Uterus (tissue), 4 donors: Measurements from ENCODE around the gene CPNE1. TPM values are rescaled to one million over a fixed set of nuclear protein-coding genes. Genes with fewer than 3 reads are reported as not detected.
"Not testable (repeated sequence)": the region's sequence is repeated elsewhere in the genome, so short reads cannot be mapped to it uniquely, and the experiment has no call there.

Experiments
- DNase-seq, 2 donors: peaks; one replicate each; pipeline ENCODE4 v3.0.0-alpha.2; 2019 to 2020
- H3K27ac ChIP-seq, 2 donors: fragments of 200-600 bp; sonication (generic); 1 replicate in 1 of 2; 2 replicates in 1 of 2; pipeline ENCODE4 v1.5.1; 2016 to 2018
- H3K27me3 ChIP-seq, 2 donors: fragments of 200-600 bp; sonication (generic); one replicate each; pipeline ENCODE4 v1.5.1; 2018 to 2019; ENCODE audit warnings: control low read depth in 1 of 2
- H3K36me3 ChIP-seq, 2 donors: fragments of 200-600 bp; sonication (generic); one replicate each; pipeline ENCODE4 v1.5.1; 2019; ENCODE audit warnings: control low read depth in 1 of 2
- H3K4me1 ChIP-seq, 2 donors: fragments of 200-600 bp; sonication (generic); one replicate each; pipeline ENCODE4 v1.5.1; 2018 to 2019; ENCODE audit warnings: control low read depth in 1 of 2
- H3K4me3 ChIP-seq, 2 donors: fragments of 200-600 bp; sonication (generic); 1 replicate in 1 of 2; 2 replicates in 1 of 2; pipeline ENCODE4 v1.5.1; 2018 to 2019; ENCODE audit warnings: mild to moderate bottlenecking in 1 of 2
- H3K9me3 ChIP-seq, 2 donors: fragments of 200-600 bp; sonication (generic); one replicate each; pipeline ENCODE4 v1.5.1; 2019; ENCODE audit warnings: control low read depth in 1 of 2
- POLR2A ChIP-seq, 2 donors: fragments of 450-650 bp; IDR thresholded peaks; one replicate each; pipeline ENCODE4 v1.6.1; 2016; ENCODE audit warnings: antibody characterized with exemption in 2 of 2, mild to moderate bottlenecking in 1 of 2, moderate library complexity in 1 of 2
- intact Hi-C: fragments of 100-400 bp; cut with DNase I; formaldehyde crosslinking; loops from one replicate; pipeline ENCODE4 v1.15.1; 2023; ENCODE audit warnings: low total_unique reads
- total RNA-seq, 4 donors: library from RNA; depleted of rRNA in 3 of 4; stranded (reverse); fragments of >200 nt in 3 of 4; gene quantifications; one replicate each; pipeline versions ENCODE4 v1.1.0 to v1.2.4, GENCODE V29; 2014 to 2023
- TF ChIP-seq, protein P1 (sequence below), 4 experiments: fragments of 200-600 bp in 2 of 4; fragments of 450-650 bp in 2 of 4; sonication (generic) in 2 of 4; IDR thresholded peaks; one replicate each; pipeline ENCODE4 v1.5.1; 2016 to 2019; ENCODE audit warnings: antibody characterized with exemption in 4 of 4, mild to moderate bottlenecking in 2 of 4, moderate library complexity in 1 of 4
- donor health status: DM: yes; HTN: yes; CAD: no.

The CPNE1 gene
- total RNA-seq, 4 donors from 2014 or later = 86.8 to 295 (median 142) TPM

DNA sequence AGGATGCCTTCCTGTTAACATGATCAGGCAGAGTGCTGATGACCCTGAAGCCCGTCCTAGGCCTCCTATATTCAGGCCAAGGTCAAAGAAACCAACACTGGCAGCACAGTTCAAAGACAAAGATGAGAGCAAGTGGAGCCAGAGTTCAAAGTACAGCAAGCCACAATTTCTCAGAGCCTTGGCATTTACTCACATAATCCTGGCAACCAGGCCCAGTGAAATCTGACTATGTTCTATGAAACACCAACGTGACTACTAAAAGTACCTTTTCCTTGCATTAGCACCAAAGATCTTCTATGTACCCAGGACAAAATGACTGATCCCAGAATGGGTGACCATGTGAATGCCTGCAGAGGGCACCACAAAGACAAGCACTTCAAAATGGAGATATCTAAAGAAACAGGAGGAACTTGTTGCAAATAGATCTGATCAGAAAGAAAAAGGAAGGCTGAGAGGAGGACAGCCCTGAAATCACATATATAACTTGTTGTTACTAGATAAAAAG, 30.6 kb upstream of the CPNE1 start:
- Histone ChIP-seq H3K27me3 (no peaks in the 10 kb centered on the region), H3K36me3 (no peaks in the 10 kb centered on the region), H3K4me1 (peaks cover 0 to 14% of the 10 kb centered on the region in 2 donors), H3K9me3 (no peaks in the 10 kb centered on the region), H3K27ac (no peak overlapping the region), H3K4me3 (no peak overlapping the region)
- no peak for DNase-seq
- intact Hi-C loops = no loop called here
- TF ChIP-seq, protein P1, sequence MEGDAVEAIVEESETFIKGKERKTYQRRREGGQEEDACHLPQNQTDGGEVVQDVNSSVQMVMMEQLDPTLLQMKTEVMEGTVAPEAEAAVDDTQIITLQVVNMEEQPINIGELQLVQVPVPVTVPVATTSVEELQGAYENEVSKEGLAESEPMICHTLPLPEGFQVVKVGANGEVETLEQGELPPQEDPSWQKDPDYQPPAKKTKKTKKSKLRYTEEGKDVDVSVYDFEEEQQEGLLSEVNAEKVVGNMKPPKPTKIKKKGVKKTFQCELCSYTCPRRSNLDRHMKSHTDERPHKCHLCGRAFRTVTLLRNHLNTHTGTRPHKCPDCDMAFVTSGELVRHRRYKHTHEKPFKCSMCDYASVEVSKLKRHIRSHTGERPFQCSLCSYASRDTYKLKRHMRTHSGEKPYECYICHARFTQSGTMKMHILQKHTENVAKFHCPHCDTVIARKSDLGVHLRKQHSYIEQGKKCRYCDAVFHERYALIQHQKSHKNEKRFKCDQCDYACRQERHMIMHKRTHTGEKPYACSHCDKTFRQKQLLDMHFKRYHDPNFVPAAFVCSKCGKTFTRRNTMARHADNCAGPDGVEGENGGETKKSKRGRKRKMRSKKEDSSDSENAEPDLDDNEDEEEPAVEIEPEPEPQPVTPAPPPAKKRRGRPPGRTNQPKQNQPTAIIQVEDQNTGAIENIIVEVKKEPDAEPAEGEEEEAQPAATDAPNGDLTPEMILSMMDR (IDR thresholded peaks at IDR 0.05) = no peak
- no peak for TF ChIP-seq POLR2A (IDR thresholded peaks at IDR 0.05)

DNA sequence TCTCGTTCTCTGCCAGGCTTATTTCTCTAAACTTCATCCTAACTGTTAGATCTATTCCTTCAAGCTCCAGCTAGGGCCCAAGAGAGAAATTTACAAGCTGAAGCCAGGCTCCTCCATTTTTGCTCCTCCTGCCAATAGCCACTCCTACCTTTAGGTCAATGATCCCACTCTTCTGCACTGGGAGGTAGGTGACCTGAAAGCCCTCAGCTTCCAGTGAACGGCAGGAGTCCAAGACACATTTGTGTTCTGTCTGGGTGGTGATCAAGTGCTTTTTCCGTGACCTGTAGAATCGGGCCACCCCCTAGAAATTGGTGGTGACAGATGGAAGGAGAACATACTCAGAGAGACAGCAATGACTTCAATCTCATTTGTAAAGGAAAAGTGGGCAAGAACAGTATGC, 25.6 kb upstream of the CPNE1 start:
- TF ChIP-seq POLR2A (IDR thresholded peaks at IDR 0.05) = no peak
- TF ChIP-seq, protein P1 (IDR thresholded peaks at IDR 0.05) = no peak
- H3K27me3 ChIP-seq = no peaks in the 10 kb centered on the region
- intact Hi-C loops = no loop called here
- no peaks in the 10 kb centered on the region for H3K36me3 ChIP-seq
- no peaks in the 10 kb centered on the region for H3K9me3 ChIP-seq
- no peaks in the 10 kb centered on the region for H3K4me1 ChIP-seq
- no peak overlapping the region for H3K27ac ChIP-seq
- DNase-seq = no peak
- no peak overlapping the region for H3K4me3 ChIP-seq

DNA sequence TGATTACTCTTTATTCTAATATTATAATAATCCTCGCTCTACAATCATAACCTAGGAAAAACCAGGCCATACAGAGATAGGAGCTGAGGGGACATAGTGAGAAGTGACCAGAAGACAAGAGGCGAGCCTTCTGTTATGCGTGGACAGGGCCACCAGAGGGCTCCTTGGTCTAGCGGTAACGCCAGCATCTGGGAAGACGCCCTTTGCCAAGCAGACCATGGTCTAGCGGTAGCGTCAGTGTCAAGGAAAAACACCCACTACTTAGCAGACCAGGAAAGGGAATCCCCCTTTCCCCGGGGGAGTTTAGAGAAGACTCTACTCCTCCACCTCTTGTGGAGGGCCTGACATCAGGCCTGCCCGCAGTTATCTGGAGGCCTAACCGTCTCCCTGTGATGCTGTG, 22.2 kb upstream of the CPNE1 start:
- H3K4me3 ChIP-seq, intact Hi-C loops, H3K4me1 ChIP-seq, H3K36me3 ChIP-seq, H3K27me3 ChIP-seq, H3K9me3 ChIP-seq, H3K27ac ChIP-seq: not testable (repeated sequence)
- DNase-seq = peak in 1 of 2 donors; percentile 11

DNA sequence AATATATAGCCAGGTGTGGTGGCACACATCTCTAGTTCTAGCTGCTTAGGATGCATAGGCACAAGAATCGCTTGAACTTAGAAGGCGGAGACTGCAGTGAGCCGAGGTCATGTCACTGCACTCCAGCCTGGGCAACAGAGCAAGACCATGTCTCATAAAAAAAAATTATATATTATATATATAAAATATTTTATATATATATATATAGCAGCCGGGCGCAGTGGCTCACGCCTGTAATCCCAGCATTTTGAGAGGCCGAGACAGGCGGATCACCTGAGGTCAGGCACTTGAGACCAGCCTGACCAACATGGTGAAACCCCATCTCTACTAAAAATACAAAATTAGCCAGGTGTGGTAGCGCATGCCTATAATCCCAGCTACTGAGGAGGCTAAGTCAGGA, 20.7 kb upstream of the CPNE1 start:
- H3K4me3 ChIP-seq, H3K27me3 ChIP-seq, H3K4me1 ChIP-seq, H3K9me3 ChIP-seq, H3K27ac ChIP-seq, H3K36me3 ChIP-seq, DNase-seq, intact Hi-C loops: not testable (repeated sequence)

DNA sequence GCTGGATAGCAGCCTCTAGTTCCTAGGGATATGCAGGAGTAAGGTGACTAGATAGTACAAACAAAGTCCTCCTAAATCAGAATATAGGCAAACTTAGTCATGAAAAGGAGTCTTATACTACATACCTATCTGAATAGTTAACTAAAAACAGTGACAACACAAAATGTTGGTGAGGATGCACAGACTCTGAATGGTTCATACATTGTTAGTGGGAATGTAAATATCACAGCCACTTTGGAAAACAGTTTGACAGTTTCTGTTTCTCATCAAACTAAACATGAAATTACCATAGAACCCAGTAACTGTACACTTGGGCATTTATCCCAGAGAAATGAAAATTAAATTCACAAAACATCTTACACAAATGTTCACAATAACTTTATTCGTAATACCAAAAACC, 17.3 kb upstream of the CPNE1 start:
- no peaks in the 10 kb centered on the region for H3K4me1 ChIP-seq
- H3K27me3 ChIP-seq = no peaks in the 10 kb centered on the region
- H3K27ac ChIP-seq = no peak overlapping the region
- H3K4me3 ChIP-seq = no peak overlapping the region
- no peaks in the 10 kb centered on the region for H3K36me3 ChIP-seq
- TF ChIP-seq POLR2A (IDR thresholded peaks at IDR 0.05) = no peak
- TF ChIP-seq, protein P1 (IDR thresholded peaks at IDR 0.05) = no peak
- no peak for DNase-seq
- no peaks in the 10 kb centered on the region for H3K9me3 ChIP-seq
- intact Hi-C loops = no loop called here

DNA sequence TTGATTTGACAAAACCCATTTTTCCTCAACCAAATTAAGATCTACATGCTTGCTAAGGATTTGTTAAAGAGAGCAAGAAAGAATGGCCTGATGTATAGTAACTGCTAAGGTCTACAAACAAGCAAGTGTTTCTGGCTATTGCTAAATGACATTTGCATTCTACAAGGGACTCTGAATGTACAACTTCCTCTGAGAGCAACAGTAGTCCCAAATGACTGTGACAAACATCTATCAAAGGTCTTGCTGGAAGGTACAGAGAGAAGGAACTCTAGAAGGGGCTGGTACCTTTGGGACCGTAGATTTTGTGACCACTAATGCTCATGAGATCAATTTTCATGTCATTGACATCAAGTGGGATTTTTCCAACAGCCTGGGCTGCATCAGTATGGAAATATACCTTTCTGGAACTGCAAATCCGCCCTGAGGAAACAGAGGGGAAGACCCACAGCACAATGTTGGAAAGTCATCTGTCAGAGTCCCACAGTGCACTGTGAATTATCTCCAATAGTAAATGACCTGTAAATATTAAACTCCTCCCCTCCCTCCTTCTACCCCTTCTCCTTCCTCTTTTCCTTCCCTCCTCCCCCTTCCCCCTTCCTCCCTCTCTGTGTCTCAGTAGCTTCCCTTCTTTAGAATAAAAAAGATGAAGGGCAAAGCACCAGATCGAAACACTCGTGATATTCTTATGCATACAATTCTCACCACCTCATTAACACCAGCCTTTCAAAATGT, 15.9 kb upstream of the CPNE1 start:
- Histone ChIP-seq H3K4me3 (no peak overlapping the region), H3K27ac (no peak overlapping the region), H3K36me3 (no peaks in the 10 kb centered on the region), H3K4me1 (no peaks in the 10 kb centered on the region), H3K27me3 (no peaks in the 10 kb centered on the region), H3K9me3 (no peaks in the 10 kb centered on the region)
- no peak for TF ChIP-seq POLR2A (IDR thresholded peaks at IDR 0.05)
- TF ChIP-seq, protein P1 (IDR thresholded peaks at IDR 0.05) = no peak
- intact Hi-C loops = no loop called here
- DNase-seq = no peak
